Activated CD4-positive, alpha-beta T cell treated with anti-CD3 and anti-CD28 coated beads for 1 hour (primary cell): Measurements from ENCODE around the gene MED9.

Experiments used
- DNase-seq: peaks from one replicate; pipeline ENCODE4 v3.0.0-alpha.2; 2020

Gene MED9

DNA sequence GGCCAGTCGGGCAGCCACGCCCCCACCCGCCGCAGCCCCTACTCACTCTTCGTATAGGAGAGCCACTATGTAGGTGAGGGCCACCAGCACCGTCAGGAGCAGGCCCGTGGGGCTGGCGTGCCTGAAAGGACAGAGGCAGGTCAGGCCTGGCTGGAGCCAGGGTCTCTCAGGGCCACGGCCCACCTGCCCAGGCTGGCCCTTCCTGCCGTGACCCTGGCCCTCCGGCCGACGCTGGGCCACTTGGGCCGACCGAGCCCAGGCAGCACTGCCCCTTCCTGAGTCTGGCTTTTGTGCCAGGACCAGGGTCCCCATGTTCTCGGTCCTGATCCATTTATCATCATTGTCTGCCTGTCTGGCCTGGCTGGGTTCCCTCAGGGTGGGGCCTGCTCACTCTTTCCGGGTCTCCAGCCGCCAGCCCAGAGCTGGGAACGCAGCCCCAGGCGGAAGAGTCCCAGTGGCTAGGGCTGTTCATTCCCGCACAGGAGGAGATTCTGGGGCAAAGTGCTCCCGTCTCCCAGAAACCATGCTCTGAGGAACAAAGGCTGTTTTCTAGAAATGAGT is 29.5 kb downstream of the MED9 start:
- no peak for DNase-seq

DNA sequence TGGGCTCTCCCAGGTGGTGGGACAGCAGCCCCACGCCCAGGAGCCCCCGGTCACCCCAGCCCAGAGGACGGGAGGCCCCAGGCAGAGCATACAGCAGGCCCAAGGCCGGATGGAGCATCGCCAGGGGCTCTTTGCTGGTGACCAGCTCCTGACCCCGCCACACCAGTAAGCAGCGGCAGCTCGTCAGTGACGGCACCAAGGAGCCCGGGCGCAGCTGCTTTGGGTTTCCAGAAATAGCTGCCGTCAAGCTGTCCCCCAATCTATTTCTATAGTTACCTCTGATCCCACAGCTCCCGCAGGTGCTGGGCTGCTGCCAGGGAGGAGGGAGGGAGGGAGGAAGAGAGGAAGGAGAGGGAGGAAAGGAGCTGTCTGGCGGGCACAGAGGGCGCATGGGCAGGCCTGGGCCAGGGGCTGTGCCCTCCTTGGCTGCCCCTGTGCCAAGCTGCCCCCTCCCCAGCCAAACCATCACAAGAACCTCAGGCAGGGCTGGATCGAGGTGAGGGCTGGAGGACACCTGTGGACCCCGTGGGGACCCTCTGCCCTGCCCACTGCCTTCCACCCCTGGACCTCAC is 30.2 kb downstream of the MED9 start:
- DNase-seq = no peak

DNA sequence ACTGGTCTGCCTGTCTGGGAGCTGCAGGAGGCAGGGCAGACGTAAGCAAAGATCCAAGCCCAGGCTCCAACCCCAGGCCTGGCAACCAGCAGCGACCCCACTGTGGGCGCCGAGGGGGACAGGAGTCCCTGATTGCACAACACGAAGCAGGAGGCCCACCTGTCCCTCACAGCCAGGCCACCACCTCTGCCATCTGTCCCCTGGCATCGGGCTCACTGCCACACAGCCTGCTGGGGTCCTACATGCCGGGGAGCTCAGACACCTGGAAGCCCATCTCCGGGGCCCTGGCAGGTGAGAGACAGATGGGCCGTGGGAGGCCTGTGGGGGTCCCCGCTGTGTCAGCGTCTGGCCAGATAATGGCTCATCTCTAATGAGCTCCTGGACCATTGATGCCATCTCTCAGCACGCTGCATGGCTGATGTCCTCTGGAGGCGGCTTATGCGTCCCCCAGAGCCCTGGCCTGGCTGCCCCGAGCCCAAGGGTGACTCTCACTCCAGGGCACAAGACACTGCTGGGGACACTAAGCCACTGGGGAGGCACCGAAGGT is 30.7 kb downstream of the MED9 start:
- no peak for DNase-seq

DNA sequence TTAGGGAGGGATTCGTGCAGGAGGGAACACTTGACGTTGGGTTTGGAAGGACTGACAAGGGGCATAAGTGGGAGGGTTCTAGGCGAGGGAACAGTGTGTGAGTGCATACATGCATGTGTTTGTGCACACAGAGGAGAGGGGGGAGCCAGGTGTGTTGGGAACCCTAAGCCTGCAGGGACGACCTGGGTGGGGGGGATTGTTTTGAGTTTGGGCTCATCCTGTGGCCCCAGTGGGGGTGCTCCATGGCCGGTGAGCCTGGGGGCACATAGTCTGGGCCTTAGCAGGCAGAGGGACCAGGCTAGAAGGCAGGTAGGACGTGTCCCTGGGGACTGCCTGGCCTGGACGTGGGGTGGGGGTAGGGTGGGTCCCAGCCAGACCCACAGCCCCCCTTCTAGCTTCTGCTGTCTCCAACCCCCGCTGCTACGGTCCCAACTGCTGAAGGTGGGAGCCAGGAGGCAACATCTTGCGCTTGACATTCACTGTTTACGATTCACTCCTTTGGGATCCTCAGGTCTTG is 31.3 kb downstream of the MED9 start:
- DNase-seq = no peak

DNA sequence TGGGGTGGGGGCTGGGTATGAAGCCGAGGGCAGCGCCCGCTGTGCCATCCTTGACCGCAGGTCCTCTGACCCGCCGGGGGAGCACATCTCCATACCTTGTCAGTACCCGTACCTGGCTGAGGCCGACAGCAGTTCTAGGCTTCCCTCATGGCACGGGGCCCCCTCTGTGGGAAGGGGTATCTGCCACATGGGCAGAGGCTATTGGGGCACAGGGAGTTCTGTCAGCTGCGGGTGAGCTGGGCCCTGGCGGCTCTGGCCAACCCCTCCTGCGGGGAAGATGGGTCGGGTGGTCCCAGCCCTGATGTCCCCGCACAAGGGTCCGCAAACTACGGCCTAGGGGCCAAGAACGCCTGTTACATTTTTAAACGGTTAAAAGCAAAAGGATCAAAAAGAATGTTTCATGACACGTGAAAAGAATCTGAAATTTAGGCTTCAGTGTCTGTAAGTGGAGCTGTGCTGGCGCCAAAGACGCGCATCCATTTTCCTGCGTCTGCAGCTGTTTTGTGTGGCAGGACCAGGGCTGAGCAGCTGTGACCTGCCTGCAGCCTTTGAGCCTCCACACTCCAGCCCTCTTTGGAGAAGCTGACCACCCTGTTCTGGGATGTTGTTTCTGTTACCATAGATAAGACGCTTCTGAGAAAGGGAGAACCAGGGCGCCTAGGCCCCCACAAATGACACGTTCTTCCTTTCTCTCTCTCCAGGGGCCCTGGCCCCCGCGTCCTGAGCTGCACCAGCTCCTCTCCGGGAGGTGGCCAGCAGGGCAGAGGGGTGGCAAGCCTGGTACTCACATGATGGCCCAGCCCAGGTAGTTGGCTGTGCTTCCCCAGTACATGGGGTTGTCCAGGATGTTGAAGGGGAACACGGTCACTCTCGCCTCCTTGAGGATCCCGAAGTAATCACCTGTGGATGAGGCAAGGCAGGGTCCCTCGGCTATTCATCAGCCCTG is 32.1 kb downstream of the MED9 start:
- DNase-seq = no peak

DNA sequence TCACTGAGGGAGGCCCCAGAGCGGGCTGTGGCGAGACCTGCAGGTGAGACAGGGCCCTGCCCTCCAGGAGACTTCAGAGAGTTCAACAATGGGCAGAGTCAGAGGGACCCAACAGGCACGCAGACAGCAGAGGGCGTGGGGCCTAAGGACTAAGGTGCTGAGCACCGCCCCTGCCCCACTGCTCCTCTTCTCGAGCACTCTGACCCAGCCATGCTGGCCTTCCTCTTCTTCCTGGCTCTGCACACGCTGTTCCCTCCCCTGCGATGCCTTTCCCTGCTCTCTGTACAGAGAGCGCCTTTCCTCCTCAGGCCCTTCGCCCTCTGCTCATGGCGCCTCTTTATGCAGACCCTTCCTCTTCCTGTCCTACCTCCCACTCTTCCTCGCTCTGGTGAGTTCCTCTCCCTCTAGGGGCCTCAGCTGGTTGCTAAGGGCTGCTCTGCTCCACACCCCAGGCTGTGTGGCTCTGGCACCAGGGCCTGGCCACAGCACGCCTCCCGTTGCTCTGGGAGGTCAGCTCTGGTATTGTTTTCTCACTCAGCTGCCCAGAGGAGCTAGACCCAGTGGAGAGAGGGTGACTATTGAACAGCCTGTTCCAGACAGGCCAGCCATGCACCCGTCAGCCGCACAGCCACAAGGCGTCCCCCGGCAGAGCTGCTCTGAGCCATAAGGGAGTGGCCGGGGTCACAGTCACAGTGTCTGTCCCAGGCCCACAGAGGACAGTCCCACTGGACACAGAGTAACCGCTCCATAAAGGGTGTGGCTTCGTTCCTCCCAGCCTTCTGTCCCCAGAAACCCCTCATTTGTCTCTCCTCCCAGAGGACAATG is 33.0 kb downstream of the MED9 start:
- no peak for DNase-seq

DNA sequence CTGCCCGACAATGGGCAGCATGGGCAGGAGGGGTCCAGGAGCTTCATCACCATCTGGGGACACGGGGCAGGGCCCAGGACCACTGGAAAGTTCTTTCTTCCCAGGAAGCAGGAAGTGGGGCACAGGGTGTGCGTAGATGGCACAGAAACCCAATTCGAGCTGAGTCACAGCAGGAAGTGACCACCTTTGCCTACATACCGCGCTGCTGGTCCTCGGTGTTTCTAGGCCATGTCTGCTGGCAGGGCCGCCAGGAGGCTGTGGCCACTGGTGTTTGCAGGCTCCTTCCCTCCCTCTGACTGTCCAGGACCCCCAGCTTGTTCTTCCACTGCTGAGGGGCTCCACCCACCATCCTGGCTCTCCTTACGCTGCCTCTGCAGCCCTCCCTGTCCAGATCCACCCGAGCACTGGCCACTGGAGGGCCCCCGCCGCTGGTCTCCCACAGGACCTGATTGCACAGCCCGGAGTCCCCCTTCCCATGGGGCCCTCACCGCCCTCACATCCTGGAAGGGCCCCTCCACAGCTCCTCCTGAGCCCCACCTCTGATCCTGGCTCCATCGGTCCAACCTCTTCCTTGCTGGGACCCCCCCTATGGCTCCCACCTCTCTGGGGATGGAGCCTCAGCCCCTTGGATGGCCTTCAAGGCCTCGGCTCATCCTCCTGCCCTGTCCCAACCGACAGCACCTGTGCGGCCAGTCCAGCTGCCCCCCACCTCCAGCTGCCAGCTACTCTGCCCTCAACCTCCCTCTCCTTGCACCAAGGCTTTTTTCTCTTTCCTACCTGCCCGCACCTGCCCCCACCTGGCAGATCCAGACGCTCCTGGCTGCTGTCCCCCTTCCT is 33.9 kb downstream of the MED9 start:
- DNase-seq = no peak

DNA sequence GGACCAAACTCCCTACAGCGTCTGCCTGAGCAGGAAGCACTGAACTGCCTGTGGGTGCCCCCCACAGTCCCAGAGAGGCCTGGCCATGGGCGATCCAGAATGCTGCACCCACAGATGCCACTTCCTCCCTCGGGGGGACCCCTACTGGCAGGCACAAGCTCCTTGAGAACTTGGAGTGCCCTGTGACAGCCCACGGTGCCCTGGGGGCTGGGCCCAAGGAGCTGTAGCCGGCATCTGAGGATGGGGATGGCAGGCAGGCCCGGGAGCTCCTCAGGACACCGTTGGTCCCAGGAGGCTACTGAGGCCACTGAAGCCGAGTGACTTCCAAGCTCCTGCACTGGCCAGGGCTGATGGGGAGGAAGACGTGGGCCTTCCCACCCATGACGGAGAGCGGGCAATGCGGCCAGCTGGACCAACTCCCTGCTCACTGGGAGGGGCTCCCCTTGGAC is 34.5 kb downstream of the MED9 start:
- no peak for DNase-seq

DNA sequence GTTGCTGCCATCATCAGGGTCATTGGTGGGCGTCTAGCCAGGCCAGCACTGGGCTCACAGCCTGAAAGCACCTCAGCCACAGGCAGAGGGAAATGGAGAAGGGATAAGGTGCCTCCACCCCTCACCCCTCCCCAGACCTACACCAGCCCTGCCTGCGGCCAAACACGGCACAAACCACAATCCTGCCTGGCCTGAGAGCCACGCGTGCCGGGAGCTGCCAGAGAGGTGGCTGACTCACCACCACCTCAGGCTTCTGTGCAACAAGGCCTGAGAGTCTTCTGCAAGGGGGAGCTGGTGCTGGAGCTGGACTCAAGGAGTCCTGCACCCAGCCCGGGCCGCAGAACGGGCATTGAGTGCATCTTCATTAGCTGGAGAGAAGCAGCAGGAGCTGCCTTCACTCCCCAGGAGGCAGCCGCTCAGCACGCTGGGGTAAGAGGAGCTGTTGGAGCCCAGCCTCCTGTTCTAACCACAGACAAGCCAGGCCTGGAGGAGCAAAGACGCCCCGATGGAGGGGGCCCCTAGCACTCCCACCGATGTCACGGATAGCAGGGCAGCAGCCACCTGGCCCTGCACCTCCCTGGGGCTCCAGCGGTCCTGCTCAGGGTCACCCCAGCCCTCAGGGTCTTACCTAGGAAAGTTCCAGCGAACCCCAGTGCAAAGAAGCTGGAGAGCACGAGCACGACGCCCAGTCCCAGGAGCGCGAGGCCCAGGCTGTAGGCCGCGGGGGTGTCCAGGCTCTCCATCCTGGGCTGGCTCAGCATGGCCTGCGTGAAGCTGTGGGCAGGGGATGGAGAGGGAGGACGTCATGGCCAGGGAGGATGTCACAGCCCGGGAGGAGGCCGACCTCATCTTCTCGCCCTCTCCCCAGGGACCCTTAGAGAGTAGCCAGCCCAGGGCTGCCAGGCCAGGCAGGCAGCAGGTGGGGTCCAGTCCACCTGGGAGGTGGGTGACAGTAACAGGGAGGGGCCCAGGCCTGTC is 35.4 kb downstream of the MED9 start:
- no peak for DNase-seq

DNA sequence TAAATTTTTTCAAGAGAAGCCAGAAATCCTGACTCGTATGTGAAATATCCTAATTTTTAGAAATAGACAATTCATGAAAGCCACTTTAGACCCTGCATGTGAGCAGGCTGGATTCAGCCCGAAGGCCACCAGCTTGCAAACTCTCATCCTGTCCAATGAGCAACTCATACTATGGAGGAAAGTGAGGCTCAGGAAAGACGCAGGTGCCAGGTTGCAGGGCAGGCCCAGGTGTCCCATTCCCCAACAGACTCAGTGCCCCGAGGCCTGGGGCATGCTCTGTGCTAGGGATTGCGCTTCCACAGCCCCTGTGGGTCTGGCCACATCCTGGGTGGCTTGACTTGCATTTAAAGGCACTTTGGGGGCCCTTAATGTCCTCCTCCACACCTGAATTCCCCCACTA is 36.1 kb downstream of the MED9 start:
- DNase-seq = no peak

DNA sequence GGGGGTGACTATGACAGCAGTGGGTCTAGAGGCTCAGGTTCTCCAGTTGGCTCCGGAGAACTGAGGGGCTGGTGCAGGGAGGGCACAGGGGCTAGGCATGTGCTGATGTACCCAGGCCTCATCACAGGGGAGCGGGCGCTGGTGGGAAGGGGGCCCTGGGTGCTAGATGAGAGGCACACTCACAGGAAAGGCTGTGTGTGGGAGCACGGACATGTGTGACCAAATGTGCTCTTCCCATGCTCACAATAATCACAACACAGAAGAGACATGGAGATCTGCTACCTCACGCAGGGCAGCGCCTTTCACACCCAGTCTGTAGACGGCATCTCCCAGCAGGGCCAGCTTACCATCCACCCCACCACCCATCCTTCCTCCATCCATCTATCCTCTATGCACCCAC is 36.8 kb downstream of the MED9 start:
- no peak for DNase-seq

DNA sequence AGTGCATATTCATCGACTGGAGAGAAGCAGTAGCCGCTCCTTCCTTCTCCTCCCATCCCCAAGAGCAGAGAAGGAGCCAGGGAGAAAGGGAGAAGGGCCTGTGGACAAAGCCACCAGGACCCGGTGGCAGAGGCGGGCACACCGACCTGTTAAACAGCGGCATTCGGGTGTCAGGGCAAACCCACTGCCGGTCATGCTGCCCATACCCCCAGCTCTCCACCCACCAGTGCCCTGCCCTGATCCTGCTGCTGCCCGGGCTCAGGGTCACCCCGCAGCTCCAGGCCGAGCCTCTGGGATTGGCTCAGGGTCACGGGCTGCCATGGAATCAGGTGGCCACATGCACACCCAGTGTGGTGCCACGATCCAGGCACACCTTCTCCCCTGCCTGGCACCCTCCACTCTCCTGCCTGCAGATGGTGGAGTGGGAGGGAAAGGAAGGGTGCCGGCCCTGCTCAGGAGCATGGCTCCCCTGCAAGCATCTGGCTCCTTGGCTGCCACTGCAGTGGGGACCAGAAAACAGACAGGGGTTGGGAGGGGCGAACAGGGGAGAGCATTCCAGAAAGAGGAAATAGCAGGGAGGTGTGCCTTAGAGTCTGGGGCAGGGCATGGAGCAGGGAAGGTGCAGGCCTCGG is 37.7 kb downstream of the MED9 start:
- no peak for DNase-seq

DNA sequence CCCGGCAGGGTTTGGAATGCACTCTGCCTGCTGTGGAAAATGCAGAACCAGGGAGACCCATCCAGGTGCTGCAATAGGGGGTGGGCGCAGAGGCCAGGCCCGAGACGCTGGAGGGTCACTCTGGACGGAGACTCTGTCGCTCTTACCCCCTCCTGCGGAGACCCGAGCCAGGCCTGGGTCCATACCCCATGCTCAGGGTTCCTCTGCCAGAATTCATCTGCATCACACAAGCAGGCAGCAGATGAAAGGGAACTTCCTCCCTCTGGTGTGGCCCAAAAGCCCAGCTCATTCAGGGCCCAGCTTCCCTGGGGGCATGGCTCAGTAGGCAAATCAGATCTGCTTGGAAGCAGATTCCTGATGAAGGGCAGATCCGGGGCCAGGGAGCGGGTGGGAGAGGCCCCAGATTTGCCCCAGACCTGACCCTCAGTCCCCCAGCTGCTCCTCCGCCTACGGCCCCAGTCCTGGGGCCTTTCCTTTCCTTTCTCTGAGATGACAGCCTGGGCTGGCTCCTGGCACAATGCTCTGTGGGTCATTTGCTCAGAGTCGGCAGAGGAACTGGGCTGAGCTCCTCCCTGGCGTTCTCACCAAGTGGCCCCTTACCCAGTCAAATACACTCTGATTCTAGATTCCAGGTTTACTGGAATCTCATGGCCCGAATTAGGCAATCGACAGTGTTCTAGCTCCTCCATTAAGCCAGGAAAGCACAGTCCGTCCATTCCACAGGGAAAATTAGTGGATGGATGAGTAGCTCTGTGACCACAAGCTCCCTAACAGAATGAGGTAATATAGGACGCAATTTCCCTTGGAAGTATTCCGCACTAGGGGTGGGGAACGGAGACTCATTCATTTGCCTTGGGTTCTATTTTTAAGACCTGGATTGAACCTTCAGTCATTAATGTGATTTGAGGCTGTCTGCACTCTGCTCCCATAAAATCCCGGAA is 38.5 kb downstream of the MED9 start:
- DNase-seq = no peak

DNA sequence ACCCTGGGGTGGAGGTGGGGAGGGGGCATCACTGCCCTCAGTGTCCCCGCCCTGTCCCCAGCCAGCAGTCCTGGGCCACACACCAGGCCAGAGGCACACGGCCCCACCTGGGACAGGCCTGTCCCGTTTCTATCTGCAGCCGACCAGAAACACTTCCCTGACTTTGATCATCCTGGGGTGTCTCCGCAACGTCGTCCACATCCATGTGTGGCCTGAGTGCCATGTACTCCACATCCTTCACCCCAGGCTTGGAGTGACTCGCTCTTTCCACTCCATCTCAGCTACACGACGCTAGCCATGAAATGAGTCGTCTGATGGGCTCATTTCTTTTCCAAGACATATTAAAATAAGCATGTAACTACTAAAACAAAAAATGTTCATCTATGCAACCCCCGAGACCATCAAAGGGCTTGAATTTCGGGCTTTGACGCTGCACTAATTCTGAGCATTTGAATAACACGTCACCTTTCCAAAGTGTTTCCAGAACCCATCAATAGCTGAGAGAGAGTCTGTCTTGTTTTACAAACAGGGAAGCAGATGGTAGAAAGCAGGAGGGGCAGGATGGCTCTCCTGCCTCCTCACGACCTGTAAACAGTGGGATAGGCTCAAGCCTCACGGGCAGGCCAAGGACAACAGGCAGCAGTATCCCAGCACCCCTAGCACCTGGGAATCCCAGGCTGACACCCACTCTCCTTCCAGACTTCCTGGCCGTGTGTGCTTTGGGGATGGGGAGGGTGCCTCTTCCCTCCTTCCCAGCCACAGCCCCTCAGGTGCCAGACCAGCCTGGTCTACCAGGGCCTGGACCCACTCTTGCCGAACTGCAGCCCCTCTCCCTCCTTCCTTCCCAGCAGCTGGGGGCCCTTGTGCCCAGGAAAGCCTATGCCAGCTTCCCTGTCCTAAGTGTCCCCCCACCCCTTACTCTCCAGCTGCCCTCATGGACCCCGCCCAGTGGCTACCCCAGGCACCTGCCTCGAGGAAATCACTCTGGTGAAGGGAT is 39.4 kb downstream of the MED9 start:
- no peak for DNase-seq

DNA sequence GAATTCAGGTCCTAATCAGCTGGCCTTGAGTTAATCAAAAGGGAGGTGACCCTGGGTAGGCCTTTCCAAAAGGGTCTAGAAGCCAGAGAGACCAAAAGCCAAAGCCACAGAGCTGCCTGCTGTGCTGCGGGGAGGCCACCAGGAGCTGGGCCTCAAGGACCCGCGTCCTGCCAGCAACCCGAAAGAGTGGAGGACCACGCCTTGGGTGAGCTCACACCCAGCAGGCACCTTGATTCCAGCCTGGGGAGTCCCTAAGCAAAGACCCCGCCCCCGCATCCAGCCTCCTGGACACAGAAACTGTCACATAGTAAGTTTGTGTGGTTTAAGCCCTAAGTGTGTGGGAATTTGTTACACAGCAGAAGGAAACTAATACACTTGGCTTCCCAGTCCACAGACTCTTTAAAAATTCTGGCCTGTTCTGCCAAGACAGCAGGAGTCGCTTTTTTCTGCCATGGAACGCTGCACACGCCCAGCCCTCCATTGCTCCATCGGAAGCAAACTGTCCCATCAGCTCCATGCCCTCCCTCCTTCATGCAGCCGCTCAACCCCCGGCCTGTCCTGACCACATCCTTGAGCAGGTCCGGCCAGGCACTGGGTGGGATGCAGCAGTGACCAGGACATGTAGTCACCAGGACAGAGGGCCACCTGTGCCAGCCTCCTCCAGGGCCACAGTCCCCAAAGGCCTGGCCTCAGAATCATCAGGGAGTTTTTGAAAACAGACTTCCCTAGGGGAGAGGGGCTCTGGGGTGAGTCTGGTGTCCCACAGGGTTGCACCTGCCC is 40.3 kb downstream of the MED9 start:
- no peak for DNase-seq

DNA sequence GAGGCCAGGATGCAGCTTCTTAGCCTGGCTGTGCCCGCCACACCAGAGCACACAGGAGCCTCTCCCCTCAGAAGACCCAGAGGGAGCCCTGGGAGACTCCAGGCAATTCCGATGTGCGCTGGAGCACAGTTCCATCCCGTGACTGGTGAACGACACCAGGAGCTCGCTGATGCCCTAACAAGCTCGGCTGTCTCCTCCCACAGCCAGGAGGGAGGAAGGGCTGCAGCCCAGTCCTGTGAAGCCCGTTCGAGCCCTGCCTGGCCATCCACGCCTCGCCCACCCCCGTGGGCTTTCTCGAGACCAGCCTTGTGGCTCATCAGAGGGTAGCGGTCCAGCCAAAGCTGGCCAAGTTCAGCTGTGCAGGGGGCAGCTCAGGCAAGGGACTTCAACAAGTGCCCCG is 41.2 kb downstream of the MED9 start:
- no peak for DNase-seq

DNA sequence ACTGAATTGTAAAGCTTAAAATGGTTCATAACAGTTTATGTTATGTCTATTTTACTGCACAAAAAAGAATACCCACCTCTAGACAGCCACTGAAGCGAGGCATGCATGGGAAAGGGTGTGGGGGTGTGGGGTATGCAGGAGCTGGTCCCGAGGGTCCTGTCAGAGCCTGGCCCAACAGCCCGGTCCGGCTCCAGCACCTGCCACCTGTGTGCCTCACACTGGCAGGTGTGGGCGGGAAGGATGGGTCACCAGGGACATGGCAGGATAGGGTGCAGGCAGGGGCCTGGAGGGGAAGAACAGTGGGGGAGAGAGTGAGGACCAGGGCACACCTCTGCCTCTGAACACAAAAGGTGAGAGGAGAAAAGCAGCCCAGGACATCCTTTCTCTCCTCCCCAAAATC is 42.2 kb downstream of the MED9 start:
- DNase-seq = no peak
